ENCODE results near the gene HOXD10. TPM values are rescaled to one million over a fixed set of nuclear protein-coding genes. Genes with fewer than 3 reads are reported as not detected.

HOXD10 gene
- total and polyA plus RNA-seq, 9 of the 15 experiments (the other 6 are each of a cell fraction or from before 2014, with no cell fraction given), result not detected

GRCh38 chr2:176111309-176111663, 5.3 kb upstream of the HOXD10 start (continued):
- TF ChIP-seq CHD7 (IDR thresholded peaks at IDR 0.05; ENCODE audit: low read depth, low read length) (no peak), ZKSCAN8 (CRISPR knock-in tag; IDR thresholded peaks at IDR 0.05) (no peak), XRCC3 (IDR thresholded peaks at IDR 0.05) (no peak), ZNF592 (IDR thresholded peaks at IDR 0.05) (no peak), FOXM1 (IDR thresholded peaks at IDR 0.05; ENCODE audit: low read depth) (no peak), FOXM1 (CRISPR knock-in tag; IDR thresholded peaks at IDR 0.05; ENCODE audit: low read depth) (no peak), DPF2 (IDR thresholded peaks at IDR 0.05) (no peak), MCM2 (IDR thresholded peaks at IDR 0.05; ENCODE audit: low read depth) (no peak), ZNF76 (CRISPR knock-in tag; IDR thresholded peaks at IDR 0.05; ENCODE audit: borderline replicate concordance) (no peak), SMC3 (conservative IDR thresholded peaks at IDR 0.05; ENCODE audit: insufficient read depth, low read depth, low read length) (peak; percentile 67), ZNF232 (CRISPR knock-in tag; IDR thresholded peaks at IDR 0.05) (no peak), ERF (CRISPR knock-in tag; IDR thresholded peaks at IDR 0.05) (no peak), ZNF695 (CRISPR knock-in tag; IDR thresholded peaks at IDR 0.05) (no peak), BMI1 (IDR thresholded peaks at IDR 0.05; ENCODE audit: low read length) (peak; percentile 38; the same call in 1 of the 2 replicates), POLR2AphosphoS5 (IDR thresholded peaks at IDR 0.05; ENCODE audit: control insufficient read depth, insufficient read depth, low read depth, low read length) (no peak)
